GM23338 (cell line): ENCODE results near the gene CDH12. TPM values are rescaled to one million over a fixed set of nuclear protein-coding genes. Genes with fewer than 3 reads are reported as not detected.

ENCODE experiments used
- ATAC-seq: fragments of 200-7000 bp; cut with Tn5 transposase; 3 replicates; pipeline ENCODE4 v1.9.1; 2020
- DNase-seq: peaks from one replicate; pipeline ENCODE4 v3.0.0-alpha.2; 2015; ENCODE audit warnings: low spot score
- H2AFZ ChIP-seq: fragments of 200-600 bp; sonication (generic); 2 replicates; pipeline ENCODE4 v1.8.0; 2016; ENCODE audit warnings: antibody characterized with exemption, mild to moderate bottlenecking, moderate library complexity
- H3F3A ChIP-seq: fragments of 200-600 bp; sonication (generic); replicated peaks from 2 replicates; pipeline ENCODE4 v1.8.0; 2017; ENCODE audit warnings: antibody characterized with exemption, mixed run types, low read depth
- H3K27ac ChIP-seq: fragments of 200-600 bp; sonication (generic); 2 replicates; pipeline ENCODE4 v1.6.1; 2016; ENCODE audit warnings: low read depth
- H3K27me3 ChIP-seq: fragments of 200-600 bp; sonication (generic); 2 replicates; pipeline ENCODE4 v1.8.0; 2016; ENCODE audit warnings: mild to moderate bottlenecking, mixed run types, moderate library complexity; ENCODE audit not compliant: insufficient read depth
- H3K36me3 ChIP-seq: fragments of 200-600 bp; sonication (generic); 2 replicates; pipeline ENCODE4 v1.8.0; 2016; ENCODE audit warnings: mild to moderate bottlenecking; ENCODE audit not compliant: insufficient read depth
- H3K4me1 ChIP-seq: fragments of 200-600 bp; sonication (generic); 2 replicates; pipeline ENCODE4 v1.8.0; 2016; ENCODE audit warnings: mild to moderate bottlenecking, moderate library complexity; ENCODE audit not compliant: insufficient read depth
- H3K4me2 ChIP-seq: fragments of 200-600 bp; sonication (generic); 2 replicates; pipeline ENCODE4 v1.7.1; 2017; ENCODE audit warnings: mixed run types
- H3K4me3 ChIP-seq: fragments of 200-600 bp; sonication (generic); 2 replicates; pipeline ENCODE4 v1.6.1; 2016; ENCODE audit warnings: mixed run types
- H3K79me2 ChIP-seq: fragments of 200-600 bp; sonication (generic); replicated peaks from 2 replicates; pipeline ENCODE4 v1.8.0; 2017; ENCODE audit warnings: mild to moderate bottlenecking; ENCODE audit not compliant: insufficient read depth
- H3K9me2 ChIP-seq: fragments of 200-600 bp; sonication (generic); 2 replicates; pipeline ENCODE4 v1.8.0; 2017; ENCODE audit not compliant: insufficient read depth
- H4K20me1 ChIP-seq: fragments of 200-600 bp; sonication (generic); replicated peaks from 2 replicates; pipeline ENCODE4 v1.8.0; 2017; ENCODE audit warnings: mild to moderate bottlenecking; ENCODE audit not compliant: insufficient read depth
- H3K27ac Mint-ChIP-seq: 2 replicates; pipeline ENCODE4 v1.8.0; 2020; ENCODE audit warnings: inconsistent platforms, mild to moderate bottlenecking, moderate library complexity, mixed read lengths
- H3K27me3 Mint-ChIP-seq: 3 replicates; pipeline ENCODE4 v1.8.0; 2022; ENCODE audit warnings: low read depth, mild to moderate bottlenecking, moderate library complexity, mixed read lengths, inconsistent platforms; ENCODE audit not compliant: insufficient read depth, poor library complexity
- H3K36me3 Mint-ChIP-seq: 3 replicates; pipeline ENCODE4 v1.8.0; 2021; ENCODE audit warnings: low read depth, mild to moderate bottlenecking, inconsistent platforms, moderate library complexity, mixed read lengths
- H3K4me1 Mint-ChIP-seq: 3 replicates; pipeline ENCODE4 v1.8.0; 2020; ENCODE audit warnings: mild to moderate bottlenecking, inconsistent platforms, mixed read lengths
- H3K4me3 Mint-ChIP-seq: 3 replicates; pipeline ENCODE4 v1.8.0; 2021; ENCODE audit warnings: moderate library complexity, mild to moderate bottlenecking, inconsistent platforms, mixed read lengths
- H3K9me3 Mint-ChIP-seq: 3 replicates; pipeline ENCODE4 v1.8.0; 2020; ENCODE audit warnings: moderate library complexity, mild to moderate bottlenecking, inconsistent platforms, mixed read lengths
- CREB1 ChIP-seq: fragments of 250-450 bp; sonication (Bioruptor Pico); IDR thresholded peaks from 2 replicates; pipeline ENCODE4 v1.5.0; 2020; ENCODE audit warnings: low read depth, mild to moderate bottlenecking, moderate library complexity
- EZH2phosphoT487 ChIP-seq: fragments of 200-600 bp; sonication (generic); IDR thresholded peaks from one replicate; pipeline ENCODE4 v1.8.1; 2018; ENCODE audit warnings: antibody characterized with exemption; ENCODE audit not compliant: unreplicated experiment
- JUNB ChIP-seq: IDR thresholded peaks from one replicate; pipeline ENCODE4 v1.6.1; 2016; ENCODE audit warnings: antibody characterized with exemption; ENCODE audit not compliant: unreplicated experiment
- STAT1 ChIP-seq: IDR thresholded peaks from one replicate; pipeline ENCODE4 v1.6.1; 2016; ENCODE audit warnings: antibody characterized with exemption; ENCODE audit not compliant: unreplicated experiment
- ZNF114 ChIP-seq: fragments of 250-450 bp; sonication (Bioruptor Pico); IDR thresholded peaks from 2 replicates; pipeline ENCODE4 v1.5.0; 2020; ENCODE audit warnings: mild to moderate bottlenecking, moderate library complexity
- ZNF331 ChIP-seq: fragments of 250-450 bp; sonication (Bioruptor Pico); IDR thresholded peaks from 2 replicates; pipeline ENCODE4 v1.5.0; 2020; ENCODE audit warnings: low read depth, mild to moderate bottlenecking, moderate library complexity
- polyA plus RNA-seq: library from polyadenylated mRNA; unstranded; fragments of >200 nt; fragmentation: Nextera tagmentation; extraction: Ambion mirVana; gene quantifications from 2 replicates; pipeline ENCODE4 v1.2.1, GENCODE V29; 2016
- total RNA-seq: library from RNA; depleted of rRNA; stranded (reverse); fragments of >200 nt; shearing (Covaris generic); gene quantifications from 2 replicates; pipeline ENCODE4 v1.2.3, GENCODE V29; 2014
- TF ChIP-seq, protein P1 (sequence below): fragments of 250-450 bp; sonication (Bioruptor Pico); IDR thresholded peaks from 2 replicates; pipeline ENCODE4 v1.5.0; 2020; ENCODE audit warnings: mild to moderate bottlenecking, moderate library complexity
- TF ChIP-seq, protein P2 (sequence below): IDR thresholded peaks from one replicate; pipeline ENCODE4 v1.6.1; 2018; ENCODE audit warnings: antibody characterized with exemption; ENCODE audit not compliant: unreplicated experiment
- TF ChIP-seq, protein P3 (sequence below), 2 experiments: fragments of 200-600 bp in 1 of 2; sonication (generic) in 1 of 2; conservative IDR thresholded peaks; 2 replicates each; pipeline versions ENCODE4 v1.5.1 to v1.6.1; 2016 to 2017; ENCODE audit warnings: antibody characterized with exemption in 2 of 2, low read depth in 2 of 2, mild to moderate bottlenecking in 2 of 2, moderate library complexity in 1 of 2
- TF ChIP-seq, protein P4 (sequence below): IDR thresholded peaks from 2 replicates; pipeline ENCODE4 v1.6.1; 2016; ENCODE audit warnings: antibody characterized with exemption

CDH12 gene
- total and polyA plus RNA-seq, 2 experiments from 2014 or later, result not detected

DNA sequence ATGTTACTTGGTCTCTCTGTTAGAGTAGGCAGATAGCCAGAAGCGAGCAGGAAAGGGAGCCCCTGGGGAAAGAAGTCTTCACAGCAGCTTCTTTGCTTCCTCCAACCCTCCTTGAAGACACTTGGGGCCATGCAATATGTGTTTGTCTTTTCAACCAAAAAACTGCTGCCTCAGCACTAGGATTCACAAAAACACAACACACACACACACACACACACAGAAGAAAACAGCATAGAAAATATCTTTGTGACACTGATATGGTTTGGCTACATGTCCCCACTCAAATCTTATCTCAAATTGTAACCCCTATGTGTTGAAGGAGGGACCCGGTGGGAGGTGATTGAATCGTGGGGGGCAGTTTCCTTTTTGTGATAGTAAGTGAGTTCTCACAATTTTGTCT lies 133.3 kb downstream of the CDH12 start (continued):
- TF ChIP-seq, protein P1, sequence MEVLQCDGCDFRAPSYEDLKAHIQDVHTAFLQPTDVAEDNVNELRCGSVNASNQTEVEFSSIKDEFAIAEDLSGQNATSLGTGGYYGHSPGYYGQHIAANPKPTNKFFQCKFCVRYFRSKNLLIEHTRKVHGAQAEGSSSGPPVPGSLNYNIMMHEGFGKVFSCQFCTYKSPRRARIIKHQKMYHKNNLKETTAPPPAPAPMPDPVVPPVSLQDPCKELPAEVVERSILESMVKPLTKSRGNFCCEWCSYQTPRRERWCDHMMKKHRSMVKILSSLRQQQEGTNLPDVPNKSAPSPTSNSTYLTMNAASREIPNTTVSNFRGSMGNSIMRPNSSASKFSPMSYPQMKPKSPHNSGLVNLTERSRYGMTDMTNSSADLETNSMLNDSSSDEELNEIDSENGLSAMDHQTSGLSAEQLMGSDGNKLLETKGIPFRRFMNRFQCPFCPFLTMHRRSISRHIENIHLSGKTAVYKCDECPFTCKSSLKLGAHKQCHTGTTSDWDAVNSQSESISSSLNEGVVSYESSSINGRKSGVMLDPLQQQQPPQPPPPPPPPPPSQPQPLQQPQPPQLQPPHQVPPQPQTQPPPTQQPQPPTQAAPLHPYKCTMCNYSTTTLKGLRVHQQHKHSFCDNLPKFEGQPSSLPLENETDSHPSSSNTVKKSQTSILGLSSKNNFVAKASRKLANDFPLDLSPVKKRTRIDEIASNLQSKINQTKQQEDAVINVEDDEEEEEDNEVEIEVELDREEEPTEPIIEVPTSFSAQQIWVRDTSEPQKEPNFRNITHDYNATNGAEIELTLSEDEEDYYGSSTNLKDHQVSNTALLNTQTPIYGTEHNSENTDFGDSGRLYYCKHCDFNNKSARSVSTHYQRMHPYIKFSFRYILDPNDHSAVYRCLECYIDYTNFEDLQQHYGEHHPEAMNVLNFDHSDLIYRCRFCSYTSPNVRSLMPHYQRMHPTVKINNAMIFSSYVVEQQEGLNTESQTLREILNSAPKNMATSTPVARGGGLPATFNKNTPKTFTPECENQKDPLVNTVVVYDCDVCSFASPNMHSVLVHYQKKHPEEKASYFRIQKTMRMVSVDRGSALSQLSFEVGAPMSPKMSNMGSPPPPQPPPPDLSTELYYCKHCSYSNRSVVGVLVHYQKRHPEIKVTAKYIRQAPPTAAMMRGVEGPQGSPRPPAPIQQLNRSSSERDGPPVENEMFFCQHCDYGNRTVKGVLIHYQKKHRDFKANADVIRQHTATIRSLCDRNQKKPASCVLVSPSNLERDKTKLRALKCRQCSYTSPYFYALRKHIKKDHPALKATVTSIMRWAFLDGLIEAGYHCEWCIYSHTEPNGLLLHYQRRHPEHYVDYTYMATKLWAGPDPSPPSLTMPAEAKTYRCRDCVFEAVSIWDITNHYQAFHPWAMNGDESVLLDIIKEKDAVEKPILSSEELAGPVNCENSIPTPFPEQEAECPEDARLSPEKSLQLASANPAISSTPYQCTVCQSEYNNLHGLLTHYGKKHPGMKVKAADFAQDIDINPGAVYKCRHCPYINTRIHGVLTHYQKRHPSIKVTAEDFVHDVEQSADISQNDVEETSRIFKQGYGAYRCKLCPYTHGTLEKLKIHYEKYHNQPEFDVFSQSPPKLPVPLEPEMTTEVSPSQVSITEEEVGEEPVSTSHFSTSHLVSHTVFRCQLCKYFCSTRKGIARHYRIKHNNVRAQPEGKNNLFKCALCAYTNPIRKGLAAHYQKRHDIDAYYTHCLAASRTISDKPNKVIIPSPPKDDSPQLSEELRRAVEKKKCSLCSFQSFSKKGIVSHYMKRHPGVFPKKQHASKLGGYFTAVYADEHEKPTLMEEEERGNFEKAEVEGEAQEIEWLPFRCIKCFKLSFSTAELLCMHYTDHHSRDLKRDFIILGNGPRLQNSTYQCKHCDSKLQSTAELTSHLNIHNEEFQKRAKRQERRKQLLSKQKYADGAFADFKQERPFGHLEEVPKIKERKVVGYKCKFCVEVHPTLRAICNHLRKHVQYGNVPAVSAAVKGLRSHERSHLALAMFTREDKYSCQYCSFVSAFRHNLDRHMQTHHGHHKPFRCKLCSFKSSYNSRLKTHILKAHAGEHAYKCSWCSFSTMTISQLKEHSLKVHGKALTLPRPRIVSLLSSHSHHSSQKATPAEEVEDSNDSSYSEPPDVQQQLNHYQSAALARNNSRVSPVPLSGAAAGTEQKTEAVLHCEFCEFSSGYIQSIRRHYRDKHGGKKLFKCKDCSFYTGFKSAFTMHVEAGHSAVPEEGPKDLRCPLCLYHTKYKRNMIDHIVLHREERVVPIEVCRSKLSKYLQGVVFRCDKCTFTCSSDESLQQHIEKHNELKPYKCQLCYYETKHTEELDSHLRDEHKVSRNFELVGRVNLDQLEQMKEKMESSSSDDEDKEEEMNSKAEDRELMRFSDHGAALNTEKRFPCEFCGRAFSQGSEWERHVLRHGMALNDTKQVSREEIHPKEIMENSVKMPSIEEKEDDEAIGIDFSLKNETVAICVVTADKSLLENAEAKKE, result no peak
- TF ChIP-seq, protein P2, sequence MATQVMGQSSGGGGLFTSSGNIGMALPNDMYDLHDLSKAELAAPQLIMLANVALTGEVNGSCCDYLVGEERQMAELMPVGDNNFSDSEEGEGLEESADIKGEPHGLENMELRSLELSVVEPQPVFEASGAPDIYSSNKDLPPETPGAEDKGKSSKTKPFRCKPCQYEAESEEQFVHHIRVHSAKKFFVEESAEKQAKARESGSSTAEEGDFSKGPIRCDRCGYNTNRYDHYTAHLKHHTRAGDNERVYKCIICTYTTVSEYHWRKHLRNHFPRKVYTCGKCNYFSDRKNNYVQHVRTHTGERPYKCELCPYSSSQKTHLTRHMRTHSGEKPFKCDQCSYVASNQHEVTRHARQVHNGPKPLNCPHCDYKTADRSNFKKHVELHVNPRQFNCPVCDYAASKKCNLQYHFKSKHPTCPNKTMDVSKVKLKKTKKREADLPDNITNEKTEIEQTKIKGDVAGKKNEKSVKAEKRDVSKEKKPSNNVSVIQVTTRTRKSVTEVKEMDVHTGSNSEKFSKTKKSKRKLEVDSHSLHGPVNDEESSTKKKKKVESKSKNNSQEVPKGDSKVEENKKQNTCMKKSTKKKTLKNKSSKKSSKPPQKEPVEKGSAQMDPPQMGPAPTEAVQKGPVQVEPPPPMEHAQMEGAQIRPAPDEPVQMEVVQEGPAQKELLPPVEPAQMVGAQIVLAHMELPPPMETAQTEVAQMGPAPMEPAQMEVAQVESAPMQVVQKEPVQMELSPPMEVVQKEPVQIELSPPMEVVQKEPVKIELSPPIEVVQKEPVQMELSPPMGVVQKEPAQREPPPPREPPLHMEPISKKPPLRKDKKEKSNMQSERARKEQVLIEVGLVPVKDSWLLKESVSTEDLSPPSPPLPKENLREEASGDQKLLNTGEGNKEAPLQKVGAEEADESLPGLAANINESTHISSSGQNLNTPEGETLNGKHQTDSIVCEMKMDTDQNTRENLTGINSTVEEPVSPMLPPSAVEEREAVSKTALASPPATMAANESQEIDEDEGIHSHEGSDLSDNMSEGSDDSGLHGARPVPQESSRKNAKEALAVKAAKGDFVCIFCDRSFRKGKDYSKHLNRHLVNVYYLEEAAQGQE, result no peak
- TF ChIP-seq ZNF331 (no peak), EZH2phosphoT487 (no peak), ZNF114 (no peak)

DNA sequence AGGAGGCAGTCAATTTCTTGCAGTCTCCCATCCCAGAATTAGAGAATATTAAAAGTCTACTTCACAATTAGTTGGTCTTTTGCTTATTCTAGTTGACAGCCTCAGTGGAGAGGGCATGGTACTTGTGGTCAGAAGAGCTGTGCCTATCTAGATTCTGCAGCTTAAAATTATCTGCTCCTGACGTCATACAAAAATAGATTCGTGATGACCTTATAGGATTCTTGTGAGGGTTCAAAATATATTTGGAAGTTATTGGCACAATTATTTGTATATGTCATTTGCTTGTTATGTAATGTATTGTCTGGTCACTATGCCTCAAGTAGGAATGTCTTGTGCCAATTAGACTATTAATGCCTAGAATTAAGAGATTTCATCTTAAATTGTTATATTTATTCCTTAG lies 142.5 kb downstream of the CDH12 start:
- Mint-ChIP-seq H3K27ac (no peak overlapping the region), H3K4me1 (no peaks in the 10 kb centered on the region)
- ATAC-seq, result no peak

More for the DNA sequence above, 142.5 kb downstream of the CDH12 start:
- DNase-seq, result no peak
- no peaks in the 10 kb centered on the region for H3F3A ChIP-seq
- Mint-ChIP-seq H3K27me3 (no peaks in the 10 kb centered on the region), H3K4me3 (no peak overlapping the region), H3K9me3 (no peaks in the 10 kb centered on the region), H3K36me3 (no peaks in the 10 kb centered on the region)
- no peaks in the 10 kb centered on the region for H3K27me3 ChIP-seq
- H3K79me2 ChIP-seq, result no peaks in the 10 kb centered on the region
- H3K4me2 ChIP-seq, result no peak overlapping the region
- no peaks in the 10 kb centered on the region for H3K9me2 ChIP-seq
- H2AFZ ChIP-seq, result no peak overlapping the region
- no peak overlapping the region for H3K4me3 ChIP-seq
- no peaks in the 10 kb centered on the region for H3K4me1 ChIP-seq
- no peaks in the 10 kb centered on the region for H3K36me3 ChIP-seq
- no peaks in the 10 kb centered on the region for H4K20me1 ChIP-seq
- no peak overlapping the region for H3K27ac ChIP-seq
- TF ChIP-seq JUNB (no peak), STAT1 (no peak), EZH2phosphoT487 (no peak), ZNF114 (no peak), CREB1 (CRISPR knock-in tag) (no peak)
- TF ChIP-seq, protein P3, sequence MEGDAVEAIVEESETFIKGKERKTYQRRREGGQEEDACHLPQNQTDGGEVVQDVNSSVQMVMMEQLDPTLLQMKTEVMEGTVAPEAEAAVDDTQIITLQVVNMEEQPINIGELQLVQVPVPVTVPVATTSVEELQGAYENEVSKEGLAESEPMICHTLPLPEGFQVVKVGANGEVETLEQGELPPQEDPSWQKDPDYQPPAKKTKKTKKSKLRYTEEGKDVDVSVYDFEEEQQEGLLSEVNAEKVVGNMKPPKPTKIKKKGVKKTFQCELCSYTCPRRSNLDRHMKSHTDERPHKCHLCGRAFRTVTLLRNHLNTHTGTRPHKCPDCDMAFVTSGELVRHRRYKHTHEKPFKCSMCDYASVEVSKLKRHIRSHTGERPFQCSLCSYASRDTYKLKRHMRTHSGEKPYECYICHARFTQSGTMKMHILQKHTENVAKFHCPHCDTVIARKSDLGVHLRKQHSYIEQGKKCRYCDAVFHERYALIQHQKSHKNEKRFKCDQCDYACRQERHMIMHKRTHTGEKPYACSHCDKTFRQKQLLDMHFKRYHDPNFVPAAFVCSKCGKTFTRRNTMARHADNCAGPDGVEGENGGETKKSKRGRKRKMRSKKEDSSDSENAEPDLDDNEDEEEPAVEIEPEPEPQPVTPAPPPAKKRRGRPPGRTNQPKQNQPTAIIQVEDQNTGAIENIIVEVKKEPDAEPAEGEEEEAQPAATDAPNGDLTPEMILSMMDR (conservative IDR thresholded peaks at IDR 0.05; ENCODE audit: low read depth in 2 of 2), result no peak
- TF ChIP-seq, protein P4, sequence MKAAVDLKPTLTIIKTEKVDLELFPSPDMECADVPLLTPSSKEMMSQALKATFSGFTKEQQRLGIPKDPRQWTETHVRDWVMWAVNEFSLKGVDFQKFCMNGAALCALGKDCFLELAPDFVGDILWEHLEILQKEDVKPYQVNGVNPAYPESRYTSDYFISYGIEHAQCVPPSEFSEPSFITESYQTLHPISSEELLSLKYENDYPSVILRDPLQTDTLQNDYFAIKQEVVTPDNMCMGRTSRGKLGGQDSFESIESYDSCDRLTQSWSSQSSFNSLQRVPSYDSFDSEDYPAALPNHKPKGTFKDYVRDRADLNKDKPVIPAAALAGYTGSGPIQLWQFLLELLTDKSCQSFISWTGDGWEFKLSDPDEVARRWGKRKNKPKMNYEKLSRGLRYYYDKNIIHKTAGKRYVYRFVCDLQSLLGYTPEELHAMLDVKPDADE, result no peak
